ENCODE results near the gene RAB7A. TPM values are rescaled to one million over a fixed set of nuclear protein-coding genes. Genes with fewer than 3 reads are reported as not detected.
A peak's percentile ranks its signal among the peaks of the same experiment; 100 is the strongest.

RAB7A gene
- total and polyA plus RNA-seq, 8 donors = 43.6 to 112 (median 68.7) TPM

DNA sequence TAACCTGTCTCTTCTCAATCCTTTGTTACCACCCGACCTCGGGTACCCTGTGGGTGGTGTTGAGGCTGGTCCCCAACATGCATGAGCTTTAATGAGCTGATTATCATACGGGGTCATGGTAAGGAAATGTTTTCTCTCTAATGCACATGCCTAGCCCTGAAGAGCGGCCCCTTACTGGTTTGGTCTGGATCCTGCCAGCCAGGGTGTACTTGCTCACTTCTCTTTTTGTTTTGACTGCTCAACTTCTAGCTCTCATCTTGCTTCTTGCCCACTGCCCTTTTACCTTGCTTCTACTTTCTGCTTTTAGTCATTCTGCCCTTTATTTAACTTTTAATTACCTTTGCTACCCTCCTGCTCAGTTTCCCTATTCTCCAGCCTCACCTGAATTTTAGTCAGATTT lies 109.1 kb downstream of the RAB7A start:
- Histone ChIP-seq H3K36me3 (no peaks in the 10 kb centered on the region), H3K27ac (no peak overlapping the region), H3K4me3 (no peak overlapping the region), H3K4me1 (no peaks in the 10 kb centered on the region), H3K27me3 (no peaks in the 10 kb centered on the region), H3K9me3 (no peaks in the 10 kb centered on the region)
- intact Hi-C loops (cut with DNase I) = no loop called here
- DNase-seq (no peak), FAIRE-seq (no peak), ATAC-seq (no peak)
- TF ChIP-seq, protein P1, sequence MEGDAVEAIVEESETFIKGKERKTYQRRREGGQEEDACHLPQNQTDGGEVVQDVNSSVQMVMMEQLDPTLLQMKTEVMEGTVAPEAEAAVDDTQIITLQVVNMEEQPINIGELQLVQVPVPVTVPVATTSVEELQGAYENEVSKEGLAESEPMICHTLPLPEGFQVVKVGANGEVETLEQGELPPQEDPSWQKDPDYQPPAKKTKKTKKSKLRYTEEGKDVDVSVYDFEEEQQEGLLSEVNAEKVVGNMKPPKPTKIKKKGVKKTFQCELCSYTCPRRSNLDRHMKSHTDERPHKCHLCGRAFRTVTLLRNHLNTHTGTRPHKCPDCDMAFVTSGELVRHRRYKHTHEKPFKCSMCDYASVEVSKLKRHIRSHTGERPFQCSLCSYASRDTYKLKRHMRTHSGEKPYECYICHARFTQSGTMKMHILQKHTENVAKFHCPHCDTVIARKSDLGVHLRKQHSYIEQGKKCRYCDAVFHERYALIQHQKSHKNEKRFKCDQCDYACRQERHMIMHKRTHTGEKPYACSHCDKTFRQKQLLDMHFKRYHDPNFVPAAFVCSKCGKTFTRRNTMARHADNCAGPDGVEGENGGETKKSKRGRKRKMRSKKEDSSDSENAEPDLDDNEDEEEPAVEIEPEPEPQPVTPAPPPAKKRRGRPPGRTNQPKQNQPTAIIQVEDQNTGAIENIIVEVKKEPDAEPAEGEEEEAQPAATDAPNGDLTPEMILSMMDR (IDR thresholded peaks at IDR 0.05) = no peak
- WGBS, 2 donors = 69 to 75% methylated on average over 4 of the region's 4 CpGs

DNA sequence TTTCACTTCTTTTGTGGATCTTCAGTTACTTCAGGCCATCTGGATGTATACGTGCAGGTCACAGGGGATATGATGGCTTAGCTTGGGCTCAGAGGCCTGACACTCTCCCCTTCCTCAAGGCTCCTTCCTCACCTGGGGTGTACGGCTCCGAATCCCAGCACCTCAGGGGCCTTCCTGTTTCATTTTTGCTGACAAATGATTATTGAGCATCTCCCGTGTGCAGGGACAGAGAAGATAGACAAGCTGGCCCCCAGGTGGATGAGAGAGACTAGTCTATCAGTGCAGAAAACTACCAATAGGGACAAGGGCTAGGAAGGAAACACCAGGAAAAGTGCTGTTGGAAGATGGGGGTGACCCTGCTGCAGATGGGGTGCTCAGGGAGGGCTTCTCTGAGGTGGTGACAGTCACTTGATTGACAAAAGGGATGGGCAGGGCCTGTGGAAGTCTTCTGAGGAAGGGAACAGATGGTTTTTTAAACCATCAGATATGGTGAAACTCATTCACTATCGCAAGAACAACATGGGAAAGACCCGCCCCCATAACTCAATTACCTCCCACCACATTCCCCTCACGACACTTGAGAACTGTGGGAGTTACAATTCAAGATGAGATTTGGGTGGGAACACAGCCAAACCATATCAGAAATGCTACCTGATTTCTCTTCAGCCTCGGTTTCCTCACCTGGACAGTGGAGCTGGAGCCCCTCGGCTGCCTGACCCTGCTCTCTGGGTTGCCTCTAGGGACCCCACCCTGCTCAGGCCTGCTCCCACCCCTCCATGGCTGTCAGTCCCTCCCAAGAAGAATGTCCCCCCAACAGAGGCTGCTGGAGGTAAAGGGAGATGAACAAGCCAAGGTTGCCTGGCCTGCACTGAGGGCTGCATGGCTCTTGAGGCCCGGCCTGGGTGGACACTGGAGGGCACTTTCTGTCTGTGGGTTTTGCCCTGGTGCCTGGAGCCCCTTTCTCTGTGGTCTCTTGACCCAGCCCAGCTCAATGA lies 116.2 kb downstream of the RAB7A start:
- DNase-seq (no peak), FAIRE-seq (no peak), ATAC-seq (no peak)
- peaks cover 0 to 5% (median 0%) of the 10 kb centered on the region in 3 donors for H3K4me1 ChIP-seq
- H3K4me3 ChIP-seq = no peak overlapping the region
- no peaks in the 10 kb centered on the region for H3K27me3 ChIP-seq
- TF ChIP-seq, protein P1 (IDR thresholded peaks at IDR 0.05) = no peak
- no peak overlapping the region for H3K27ac ChIP-seq
- H3K36me3 ChIP-seq = no peaks in the 10 kb centered on the region
- intact Hi-C loops (cut with DNase I) = no loop called here
- H3K9me3 ChIP-seq = no peaks in the 10 kb centered on the region
- WGBS, 2 donors = 85 to 88% methylated on average over 10 of the region's 10 CpGs

DNA sequence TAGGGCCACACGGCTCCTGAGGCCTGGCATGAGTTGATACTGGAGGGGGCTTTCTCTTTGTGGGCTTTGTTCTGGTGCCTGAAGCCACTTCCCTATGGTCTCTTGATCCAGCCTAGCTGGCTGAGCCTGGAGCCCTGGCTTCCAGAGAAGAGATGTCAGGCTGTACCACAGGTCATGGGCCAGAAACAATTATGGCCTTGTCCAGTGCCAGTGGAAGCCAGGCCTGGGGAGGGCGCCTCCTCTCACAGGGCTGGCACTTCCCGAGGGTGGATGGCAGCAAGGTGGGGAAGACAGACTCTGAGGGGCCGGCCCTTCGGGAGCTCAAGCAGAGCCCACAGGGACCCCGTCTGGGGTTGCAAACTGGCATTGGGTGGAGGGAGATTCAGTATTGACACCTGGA lies 118.5 kb downstream of the RAB7A start:
- DNase-seq (peak in 1 of 6 donors; percentile 54), FAIRE-seq (no peak), ATAC-seq (no peak)
- Histone ChIP-seq H3K27ac (no peak overlapping the region), H3K27me3 (no peaks in the 10 kb centered on the region), H3K9me3 (no peaks in the 10 kb centered on the region), H3K4me3 (no peak overlapping the region), H3K4me1 (peaks cover 0 to 5% (median 0%) of the 10 kb centered on the region in 3 donors), H3K36me3 (no peaks in the 10 kb centered on the region)
- WGBS, 2 donors = 87 to 89% methylated on average over 6 of the region's 6 CpGs
- intact Hi-C loops (cut with DNase I) = no loop called here
- TF ChIP-seq, protein P1 (IDR thresholded peaks at IDR 0.05) = no peak

- ATAC-seq (peak in 2 of 4 donors; percentile 11 to 45), FAIRE-seq (no peak), DNase-seq (no peak)
- H3K9me3 ChIP-seq = no peaks in the 10 kb centered on the region
- intact Hi-C loops (cut with DNase I) = no loop called here
- H3K27me3 ChIP-seq = no peaks in the 10 kb centered on the region
- 35 to 37% methylated on average over 13 to 14 of the region's 14 CpGs for WGBS, 2 donors
- H3K27ac ChIP-seq = no peak overlapping the region
- no peaks in the 10 kb centered on the region for H3K36me3 ChIP-seq
- peaks cover 0 to 5% (median 0%) of the 10 kb centered on the region in 3 donors for H3K4me1 ChIP-seq
- TF ChIP-seq, protein P1 (IDR thresholded peaks at IDR 0.05) = no peak
- H3K4me3 ChIP-seq = peak overlapping the region; percentile 3 to 45 (median 10)
Observed at GRCh38 chr3:128845119-128845777, 119.3 kb downstream of the RAB7A start.

Measured in pancreas (tissue), 10 donors.